ENCODE data around the gene RASL11A.

Gene RASL11A

GRCh38 chr13:27306364-27306763, 35.7 kb downstream of the RASL11A start:
- no peak for DNase-seq (ENCODE audit: low read depth)
- TF ChIP-seq CTCF (conservative IDR thresholded peaks at IDR 0.05; ENCODE audit: low read depth, low read length) = no peak
- no peak overlapping the region for H3K4me3 ChIP-seq (ENCODE audit: low read length)

- no peak for DNase-seq (ENCODE audit: low read depth)
- no peak for TF ChIP-seq CTCF (conservative IDR thresholded peaks at IDR 0.05; ENCODE audit: low read depth, low read length)
- H3K4me3 ChIP-seq (ENCODE audit: low read length) = no peak overlapping the region
Observed at GRCh38 chr13:27308941-27309340, 38.3 kb downstream of the RASL11A start.

GRCh38 chr13:27309401-27309958, 38.9 kb downstream of the RASL11A start:
- DNase-seq (ENCODE audit: low read depth) = no peak
- H3K4me3 ChIP-seq (ENCODE audit: low read length) = no peak overlapping the region
- no peak for TF ChIP-seq CTCF (conservative IDR thresholded peaks at IDR 0.05; ENCODE audit: low read depth, low read length)

GRCh38 chr13:27309967-27310598, 39.5 kb downstream of the RASL11A start:
- no peak for TF ChIP-seq CTCF (conservative IDR thresholded peaks at IDR 0.05; ENCODE audit: low read depth, low read length)
- DNase-seq (ENCODE audit: low read depth) = peak; percentile 52

GRCh38 chr13:27310946-27311345, 40.3 kb downstream of the RASL11A start:
- no peak for TF ChIP-seq CTCF (conservative IDR thresholded peaks at IDR 0.05; ENCODE audit: low read depth, low read length)
- no peak overlapping the region for H3K4me3 ChIP-seq (ENCODE audit: low read length)

More at GRCh38 chr13:27309967-27310598, 39.5 kb downstream of the RASL11A start:
- no peak overlapping the region for H3K4me3 ChIP-seq (ENCODE audit: low read length)

GRCh38 chr13:27311518-27312210, 41.0 kb downstream of the RASL11A start:
- TF ChIP-seq CTCF (conservative IDR thresholded peaks at IDR 0.05; ENCODE audit: low read depth, low read length) = no peak
- no peak overlapping the region for H3K4me3 ChIP-seq (ENCODE audit: low read length)

More at GRCh38 chr13:27310946-27311345, 40.3 kb downstream of the RASL11A start:
- no peak for DNase-seq (ENCODE audit: low read depth)

More at GRCh38 chr13:27311518-27312210, 41.0 kb downstream of the RASL11A start:
- no peak for DNase-seq (ENCODE audit: low read depth)
